GM13976 (cell line): ENCODE results near the gene INAFM2.

ENCODE experiments used
- DNase-seq: peaks from one replicate; pipeline ENCODE4 v3.0.0; 2012; ENCODE audit warnings: low spot score
- CTCF ChIP-seq: IDR thresholded peaks from 2 replicates; pipeline ENCODE4 v1.5.1; 2012; ENCODE audit warnings: borderline replicate concordance, mild to moderate bottlenecking; ENCODE audit not compliant: insufficient read depth; ENCODE audit errors: extremely low read depth, missing control alignments, control extremely low read depth
- in situ Hi-C: fragments of 300-500 bp; cut with MboI; formaldehyde crosslinking; loops from one replicate; pipeline ENCODE4 v1.12.0; 2022; ENCODE audit warnings: low sequenced_read_pairs, mixed read lengths, inconsistent platforms; ENCODE audit not compliant: unreplicated experiment

INAFM2 gene

DNA sequence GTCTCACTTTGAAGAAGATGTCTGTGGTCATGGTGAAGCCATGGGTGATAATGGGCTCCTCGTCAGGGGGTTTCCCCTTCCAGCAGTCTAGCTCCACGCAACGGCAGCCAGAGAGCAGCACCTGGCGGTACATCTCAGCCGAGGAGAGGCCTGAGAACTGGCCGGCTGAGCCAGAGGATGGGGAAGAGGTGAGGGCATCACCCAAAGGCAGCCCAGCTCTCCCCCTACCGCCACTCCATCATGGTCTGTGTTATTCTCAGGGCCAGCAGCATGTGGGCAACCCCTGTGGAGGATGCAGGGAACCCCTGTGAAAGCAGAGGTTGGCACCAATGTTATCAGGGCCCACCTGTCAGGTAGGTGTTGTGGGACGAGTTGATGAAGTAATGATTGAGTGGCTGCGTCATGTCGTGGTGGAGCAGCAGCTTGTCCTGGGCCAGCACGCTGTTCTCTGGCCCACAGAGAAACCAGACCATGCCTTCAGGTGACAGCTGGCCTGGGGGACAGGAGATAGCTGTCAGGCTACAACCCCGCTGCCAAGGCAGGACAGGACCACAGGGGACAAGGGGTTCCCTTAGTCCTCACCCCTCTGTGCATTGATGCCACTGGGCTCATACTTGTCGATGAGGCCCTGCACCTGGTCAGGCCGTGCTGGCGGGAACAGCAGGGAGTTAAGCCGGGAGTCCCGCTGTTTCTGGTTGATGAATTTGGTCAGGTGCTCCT is 25.1 kb upstream of the INAFM2 start:
- no peak for DNase-seq
- in situ Hi-C loops: no loop called here
- no peak for TF ChIP-seq CTCF

- in situ Hi-C loops: no loop called here
- no peak for TF ChIP-seq CTCF
Measured at GRCh38 chr15:40300367-40300766, 23.1 kb upstream of the INAFM2 start.

GRCh38 chr15:40300771-40301170 is 22.7 kb upstream of the INAFM2 start:
- no peak for DNase-seq
- in situ Hi-C loops: no loop called here
- TF ChIP-seq CTCF: no peak

More at GRCh38 chr15:40300367-40300766, 23.1 kb upstream of the INAFM2 start:
- DNase-seq: no peak

GRCh38 chr15:40301467-40302179 is 21.9 kb upstream of the INAFM2 start:
- TF ChIP-seq CTCF: no peak
- in situ Hi-C loops: no loop called here
- no peak for DNase-seq

- in situ Hi-C loops: no loop called here
- DNase-seq: no peak
Measured at GRCh38 chr15:40302288-40302886, 21.1 kb upstream of the INAFM2 start.

DNA sequence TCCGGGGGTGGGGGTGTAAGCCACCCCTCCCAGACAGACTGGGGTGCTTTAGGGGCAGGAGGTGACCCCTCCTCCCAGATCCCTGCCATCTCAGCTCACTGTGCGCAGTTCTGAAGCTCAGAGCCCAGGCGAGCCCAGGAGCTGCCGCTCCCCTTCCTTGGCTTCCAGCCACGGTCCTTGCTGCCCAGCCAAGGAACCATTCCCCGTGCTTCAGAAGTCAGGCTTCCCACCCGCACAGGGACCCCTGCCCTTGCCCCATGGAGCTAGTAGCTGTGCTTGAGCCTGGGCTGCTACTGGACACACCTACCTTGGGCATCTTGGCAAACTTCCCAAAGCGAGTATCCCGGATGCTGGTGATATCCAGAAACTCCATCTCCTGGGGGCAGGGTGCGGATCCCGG is 20.5 kb upstream of the INAFM2 start:
- no peak for DNase-seq
- in situ Hi-C loops: no loop called here

More at GRCh38 chr15:40302288-40302886, 21.1 kb upstream of the INAFM2 start:
- no peak for TF ChIP-seq CTCF

More for the DNA sequence above, 20.5 kb upstream of the INAFM2 start:
- no peak for TF ChIP-seq CTCF
